Testis (tissue), 3 donors: ENCODE measurements around the gene PTPN7. TPM values are rescaled to one million over a fixed set of nuclear protein-coding genes. Genes with fewer than 3 reads are reported as not detected.

ENCODE experiments used
- DNase-seq: peaks from one replicate; pipeline ENCODE4 v3.0.0-alpha.2; 2019
- H3K27ac ChIP-seq, 2 donors: fragments of 200-600 bp; sonication (generic); one replicate each; pipeline ENCODE4 v1.5.1; 2019
- H3K27me3 ChIP-seq: fragments of 200-600 bp; sonication (generic); one replicate; pipeline ENCODE4 v1.5.1; 2019
- H3K36me3 ChIP-seq: fragments of 200-600 bp; sonication (generic); one replicate; pipeline ENCODE4 v1.5.1; 2017; ENCODE audit warnings: low read depth; ENCODE audit errors: missing control alignments
- H3K4me1 ChIP-seq: fragments of 200-600 bp; sonication (generic); one replicate; pipeline ENCODE4 v1.5.1; 2019
- H3K4me3 ChIP-seq, 2 donors: fragments of 200-600 bp; sonication (generic); one replicate each; pipeline ENCODE4 v1.5.1; 2017 to 2019
- H3K9me3 ChIP-seq: fragments of 200-600 bp; sonication (generic); one replicate; pipeline ENCODE4 v1.5.1; 2017
- CTCF ChIP-seq, 3 experiments: fragments of 450-650 bp in 2 of 3; fragments of 200-600 bp in 1 of 3; sonication (generic) in 1 of 3; IDR thresholded peaks; one replicate each; pipeline ENCODE4 v1.5.1; 2016 to 2019; ENCODE audit warnings: antibody characterized with exemption in 3 of 3, mild to moderate bottlenecking in 2 of 3, moderate library complexity in 1 of 3
- POLR2A ChIP-seq: fragments of 450-650 bp; IDR thresholded peaks from one replicate; pipeline ENCODE4 v1.6.1; 2017; ENCODE audit warnings: antibody characterized with exemption, mild to moderate bottlenecking, moderate library complexity
- WGBS, 2 donors: methylation state at CpG; one replicate each; pipeline ENCODE4 v1.1.5; 2018; 5-methylcytosine and 5-hydroxymethylcytosine counted together
- intact Hi-C: fragments of 100-400 bp; cut with DNase I; formaldehyde crosslinking; loops from one replicate; pipeline ENCODE4 v1.15.1; 2023; ENCODE audit warnings: low total_unique reads
- polyA plus RNA-seq: library from polyadenylated mRNA; stranded (reverse); fragments of 350-450 nt; fragmentation: Illumina TruSeq; extraction: RNeasy Lipid Tissue Mini Kit (QIAGEN cat#74804); gene quantifications from one replicate; pipeline ENCODE4 v1.2.3, GENCODE V29; 2014; ENCODE audit warnings: low read depth, low replicate concordance; ENCODE audit not compliant: insufficient read depth
- total RNA-seq, 2 donors: library from RNA; depleted of rRNA; stranded (reverse); fragments of >200 nt; gene quantifications; one replicate each; pipeline ENCODE4 v1.2.3, GENCODE V29; 2016

Gene PTPN7
- total and polyA plus RNA-seq, 3 donors from 2014 or later: 43.0 to 119 (median 84.1) TPM

GRCh38 chr1:202110977-202111376 is 49.4 kb downstream of the PTPN7 start:
- 67 to 80% methylated on average over 3 of the region's 3 CpGs for WGBS, 2 donors
- intact Hi-C loops: no loop called here
- no peaks in the 10 kb centered on the region for H3K36me3 ChIP-seq
- H3K27me3 ChIP-seq: no peaks in the 10 kb centered on the region
- H3K9me3 ChIP-seq: no peaks in the 10 kb centered on the region
- H3K27ac ChIP-seq: no peak overlapping the region
- no peak for DNase-seq
- TF ChIP-seq POLR2A (no peak), CTCF (IDR thresholded peaks at IDR 0.05) (no peak)
- peaks cover 38% of the 10 kb centered on the region for H3K4me1 ChIP-seq
- H3K4me3 ChIP-seq: no peak overlapping the region

GRCh38 chr1:202107801-202108731 is 52.3 kb downstream of the PTPN7 start:
- TF ChIP-seq POLR2A: no peak
- TF ChIP-seq CTCF (IDR thresholded peaks at IDR 0.05): no peak
- H3K9me3 ChIP-seq: no peaks in the 10 kb centered on the region
- no peak overlapping the region for H3K27ac ChIP-seq
- no peak overlapping the region for H3K4me3 ChIP-seq
- no peaks in the 10 kb centered on the region for H3K36me3 ChIP-seq
- DNase-seq: peak; percentile 79
- peaks cover 31% of the 10 kb centered on the region for H3K4me1 ChIP-seq
- WGBS, 2 donors: 62 to 77% methylated on average over 12 to 13 of the region's 13 CpGs
- H3K27me3 ChIP-seq: no peaks in the 10 kb centered on the region
- intact Hi-C loops: no loop called here

- Histone ChIP-seq H3K4me3 (no peak overlapping the region), H3K36me3 (no peaks in the 10 kb centered on the region), H3K27ac (no peak overlapping the region), H3K9me3 (no peaks in the 10 kb centered on the region), H3K4me1 (peaks cover 26% of the 10 kb centered on the region), H3K27me3 (no peaks in the 10 kb centered on the region)
- DNase-seq: peak; percentile 73
- intact Hi-C loops: no loop called here
- 48 to 81% methylated on average over 3 to 5 of the region's 5 CpGs for WGBS, 2 donors
- TF ChIP-seq CTCF (IDR thresholded peaks at IDR 0.05) (no peak), POLR2A (no peak)
These were observed 53.1 kb downstream of the PTPN7 start for GRCh38 chr1:202107321-202107761.

GRCh38 chr1:202106340-202107254 is 53.8 kb downstream of the PTPN7 start:
- TF ChIP-seq POLR2A: no peak
- TF ChIP-seq CTCF (IDR thresholded peaks at IDR 0.05): no peak
- WGBS, 2 donors: 67 to 82% methylated on average over 9 to 10 of the region's 10 CpGs
- Histone ChIP-seq H3K9me3 (no peaks in the 10 kb centered on the region), H3K27ac (peak overlapping the region in 1 of 2 donors; percentile 24), H3K36me3 (no peaks in the 10 kb centered on the region), H3K27me3 (no peaks in the 10 kb centered on the region), H3K4me3 (no peak overlapping the region), H3K4me1 (peaks cover 26% of the 10 kb centered on the region)
- intact Hi-C loops: no loop called here
- peak; percentile 45 for DNase-seq
